ENCODE data around the gene GLB1L. TPM values are rescaled to one million over a fixed set of nuclear protein-coding genes. Genes with fewer than 3 reads are reported as not detected.

GLB1L gene
- total RNA-seq, 1 experiment from 2014 or later = 6.1 TPM

DNA sequence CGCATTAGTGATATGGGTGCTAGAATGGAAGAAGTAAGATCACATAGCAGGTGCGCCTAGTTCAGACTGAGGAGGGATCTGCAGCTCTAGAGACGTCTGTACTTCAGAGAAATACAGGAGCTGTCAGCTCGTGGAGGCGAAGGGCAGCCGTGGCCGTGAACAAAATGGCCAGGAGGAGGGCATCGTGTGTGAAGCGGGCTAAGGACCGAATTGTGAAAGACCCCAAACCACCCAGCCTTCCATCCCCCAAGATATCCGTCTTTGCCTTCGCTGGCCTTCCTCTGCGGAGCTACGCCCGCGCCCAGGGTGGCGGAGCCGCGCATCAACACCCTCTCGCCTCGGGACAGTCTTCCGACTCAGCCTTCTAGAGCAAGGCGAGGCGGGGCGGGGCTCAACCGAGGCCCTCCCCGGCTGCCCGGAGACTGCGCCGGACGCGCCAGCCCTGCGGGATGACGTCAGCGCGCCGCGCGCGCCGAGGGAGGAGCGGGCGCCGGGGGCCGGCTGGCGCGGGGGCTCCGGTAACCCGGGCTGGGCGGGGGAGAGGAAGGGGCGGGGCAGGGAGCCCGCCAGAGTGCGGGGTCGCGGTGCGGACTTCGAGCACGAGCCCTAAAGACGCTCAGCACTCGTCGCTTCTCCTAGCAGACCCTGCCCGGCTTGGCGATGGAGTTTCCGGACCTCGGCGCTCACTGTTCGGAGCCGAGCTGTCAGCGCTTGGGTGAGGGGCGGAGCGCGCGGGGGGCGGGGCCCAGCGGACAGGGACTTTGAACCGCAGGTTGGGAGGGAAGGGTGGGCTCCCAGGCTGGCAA is 38.7 kb downstream of the GLB1L start, which contains the start of gene ZFAND2B (continued):
- TF ChIP-seq ETV6 (CRISPR knock-in tag; IDR thresholded peaks at IDR 0.05) = peak; percentile 37
- no peak for TF ChIP-seq TCF7 (CRISPR knock-in tag; IDR thresholded peaks at IDR 0.05; ENCODE audit: low read depth)
- TF ChIP-seq, protein P1, sequence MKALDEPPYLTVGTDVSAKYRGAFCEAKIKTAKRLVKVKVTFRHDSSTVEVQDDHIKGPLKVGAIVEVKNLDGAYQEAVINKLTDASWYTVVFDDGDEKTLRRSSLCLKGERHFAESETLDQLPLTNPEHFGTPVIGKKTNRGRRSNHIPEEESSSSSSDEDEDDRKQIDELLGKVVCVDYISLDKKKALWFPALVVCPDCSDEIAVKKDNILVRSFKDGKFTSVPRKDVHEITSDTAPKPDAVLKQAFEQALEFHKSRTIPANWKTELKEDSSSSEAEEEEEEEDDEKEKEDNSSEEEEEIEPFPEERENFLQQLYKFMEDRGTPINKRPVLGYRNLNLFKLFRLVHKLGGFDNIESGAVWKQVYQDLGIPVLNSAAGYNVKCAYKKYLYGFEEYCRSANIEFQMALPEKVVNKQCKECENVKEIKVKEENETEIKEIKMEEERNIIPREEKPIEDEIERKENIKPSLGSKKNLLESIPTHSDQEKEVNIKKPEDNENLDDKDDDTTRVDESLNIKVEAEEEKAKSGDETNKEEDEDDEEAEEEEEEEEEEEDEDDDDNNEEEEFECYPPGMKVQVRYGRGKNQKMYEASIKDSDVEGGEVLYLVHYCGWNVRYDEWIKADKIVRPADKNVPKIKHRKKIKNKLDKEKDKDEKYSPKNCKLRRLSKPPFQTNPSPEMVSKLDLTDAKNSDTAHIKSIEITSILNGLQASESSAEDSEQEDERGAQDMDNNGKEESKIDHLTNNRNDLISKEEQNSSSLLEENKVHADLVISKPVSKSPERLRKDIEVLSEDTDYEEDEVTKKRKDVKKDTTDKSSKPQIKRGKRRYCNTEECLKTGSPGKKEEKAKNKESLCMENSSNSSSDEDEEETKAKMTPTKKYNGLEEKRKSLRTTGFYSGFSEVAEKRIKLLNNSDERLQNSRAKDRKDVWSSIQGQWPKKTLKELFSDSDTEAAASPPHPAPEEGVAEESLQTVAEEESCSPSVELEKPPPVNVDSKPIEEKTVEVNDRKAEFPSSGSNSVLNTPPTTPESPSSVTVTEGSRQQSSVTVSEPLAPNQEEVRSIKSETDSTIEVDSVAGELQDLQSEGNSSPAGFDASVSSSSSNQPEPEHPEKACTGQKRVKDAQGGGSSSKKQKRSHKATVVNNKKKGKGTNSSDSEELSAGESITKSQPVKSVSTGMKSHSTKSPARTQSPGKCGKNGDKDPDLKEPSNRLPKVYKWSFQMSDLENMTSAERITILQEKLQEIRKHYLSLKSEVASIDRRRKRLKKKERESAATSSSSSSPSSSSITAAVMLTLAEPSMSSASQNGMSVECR (CRISPR knock-in tag; IDR thresholded peaks at IDR 0.05; ENCODE audit: borderline replicate concordance) = 0 out of 2 replicates have a peak, but pooled peaks have one; percentile 80
- no peak for TF ChIP-seq CREB1 (CRISPR knock-in tag; IDR thresholded peaks at IDR 0.05)
- TF ChIP-seq, protein P2, sequence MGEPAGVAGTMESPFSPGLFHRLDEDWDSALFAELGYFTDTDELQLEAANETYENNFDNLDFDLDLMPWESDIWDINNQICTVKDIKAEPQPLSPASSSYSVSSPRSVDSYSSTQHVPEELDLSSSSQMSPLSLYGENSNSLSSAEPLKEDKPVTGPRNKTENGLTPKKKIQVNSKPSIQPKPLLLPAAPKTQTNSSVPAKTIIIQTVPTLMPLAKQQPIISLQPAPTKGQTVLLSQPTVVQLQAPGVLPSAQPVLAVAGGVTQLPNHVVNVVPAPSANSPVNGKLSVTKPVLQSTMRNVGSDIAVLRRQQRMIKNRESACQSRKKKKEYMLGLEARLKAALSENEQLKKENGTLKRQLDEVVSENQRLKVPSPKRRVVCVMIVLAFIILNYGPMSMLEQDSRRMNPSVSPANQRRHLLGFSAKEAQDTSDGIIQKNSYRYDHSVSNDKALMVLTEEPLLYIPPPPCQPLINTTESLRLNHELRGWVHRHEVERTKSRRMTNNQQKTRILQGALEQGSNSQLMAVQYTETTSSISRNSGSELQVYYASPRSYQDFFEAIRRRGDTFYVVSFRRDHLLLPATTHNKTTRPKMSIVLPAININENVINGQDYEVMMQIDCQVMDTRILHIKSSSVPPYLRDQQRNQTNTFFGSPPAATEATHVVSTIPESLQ (CRISPR knock-in tag; IDR thresholded peaks at IDR 0.05) = no peak
- TF ChIP-seq FOXK1 (CRISPR knock-in tag; IDR thresholded peaks at IDR 0.05) = peak; percentile 70
- TF ChIP-seq, protein P3, sequence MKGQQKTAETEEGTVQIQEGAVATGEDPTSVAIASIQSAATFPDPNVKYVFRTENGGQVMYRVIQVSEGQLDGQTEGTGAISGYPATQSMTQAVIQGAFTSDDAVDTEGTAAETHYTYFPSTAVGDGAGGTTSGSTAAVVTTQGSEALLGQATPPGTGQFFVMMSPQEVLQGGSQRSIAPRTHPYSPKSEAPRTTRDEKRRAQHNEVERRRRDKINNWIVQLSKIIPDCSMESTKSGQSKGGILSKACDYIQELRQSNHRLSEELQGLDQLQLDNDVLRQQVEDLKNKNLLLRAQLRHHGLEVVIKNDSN (CRISPR knock-in tag; IDR thresholded peaks at IDR 0.05) = no peak
- TF ChIP-seq, protein P4, sequence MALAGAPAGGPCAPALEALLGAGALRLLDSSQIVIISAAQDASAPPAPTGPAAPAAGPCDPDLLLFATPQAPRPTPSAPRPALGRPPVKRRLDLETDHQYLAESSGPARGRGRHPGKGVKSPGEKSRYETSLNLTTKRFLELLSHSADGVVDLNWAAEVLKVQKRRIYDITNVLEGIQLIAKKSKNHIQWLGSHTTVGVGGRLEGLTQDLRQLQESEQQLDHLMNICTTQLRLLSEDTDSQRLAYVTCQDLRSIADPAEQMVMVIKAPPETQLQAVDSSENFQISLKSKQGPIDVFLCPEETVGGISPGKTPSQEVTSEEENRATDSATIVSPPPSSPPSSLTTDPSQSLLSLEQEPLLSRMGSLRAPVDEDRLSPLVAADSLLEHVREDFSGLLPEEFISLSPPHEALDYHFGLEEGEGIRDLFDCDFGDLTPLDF (CRISPR knock-in tag; IDR thresholded peaks at IDR 0.05) = no peak
- TF ChIP-seq, protein P5, sequence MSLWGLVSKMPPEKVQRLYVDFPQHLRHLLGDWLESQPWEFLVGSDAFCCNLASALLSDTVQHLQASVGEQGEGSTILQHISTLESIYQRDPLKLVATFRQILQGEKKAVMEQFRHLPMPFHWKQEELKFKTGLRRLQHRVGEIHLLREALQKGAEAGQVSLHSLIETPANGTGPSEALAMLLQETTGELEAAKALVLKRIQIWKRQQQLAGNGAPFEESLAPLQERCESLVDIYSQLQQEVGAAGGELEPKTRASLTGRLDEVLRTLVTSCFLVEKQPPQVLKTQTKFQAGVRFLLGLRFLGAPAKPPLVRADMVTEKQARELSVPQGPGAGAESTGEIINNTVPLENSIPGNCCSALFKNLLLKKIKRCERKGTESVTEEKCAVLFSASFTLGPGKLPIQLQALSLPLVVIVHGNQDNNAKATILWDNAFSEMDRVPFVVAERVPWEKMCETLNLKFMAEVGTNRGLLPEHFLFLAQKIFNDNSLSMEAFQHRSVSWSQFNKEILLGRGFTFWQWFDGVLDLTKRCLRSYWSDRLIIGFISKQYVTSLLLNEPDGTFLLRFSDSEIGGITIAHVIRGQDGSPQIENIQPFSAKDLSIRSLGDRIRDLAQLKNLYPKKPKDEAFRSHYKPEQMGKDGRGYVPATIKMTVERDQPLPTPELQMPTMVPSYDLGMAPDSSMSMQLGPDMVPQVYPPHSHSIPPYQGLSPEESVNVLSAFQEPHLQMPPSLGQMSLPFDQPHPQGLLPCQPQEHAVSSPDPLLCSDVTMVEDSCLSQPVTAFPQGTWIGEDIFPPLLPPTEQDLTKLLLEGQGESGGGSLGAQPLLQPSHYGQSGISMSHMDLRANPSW (CRISPR knock-in tag; conservative IDR thresholded peaks at IDR 0.05; ENCODE audit: low read depth) = no peak
- TF ChIP-seq, protein P6, sequence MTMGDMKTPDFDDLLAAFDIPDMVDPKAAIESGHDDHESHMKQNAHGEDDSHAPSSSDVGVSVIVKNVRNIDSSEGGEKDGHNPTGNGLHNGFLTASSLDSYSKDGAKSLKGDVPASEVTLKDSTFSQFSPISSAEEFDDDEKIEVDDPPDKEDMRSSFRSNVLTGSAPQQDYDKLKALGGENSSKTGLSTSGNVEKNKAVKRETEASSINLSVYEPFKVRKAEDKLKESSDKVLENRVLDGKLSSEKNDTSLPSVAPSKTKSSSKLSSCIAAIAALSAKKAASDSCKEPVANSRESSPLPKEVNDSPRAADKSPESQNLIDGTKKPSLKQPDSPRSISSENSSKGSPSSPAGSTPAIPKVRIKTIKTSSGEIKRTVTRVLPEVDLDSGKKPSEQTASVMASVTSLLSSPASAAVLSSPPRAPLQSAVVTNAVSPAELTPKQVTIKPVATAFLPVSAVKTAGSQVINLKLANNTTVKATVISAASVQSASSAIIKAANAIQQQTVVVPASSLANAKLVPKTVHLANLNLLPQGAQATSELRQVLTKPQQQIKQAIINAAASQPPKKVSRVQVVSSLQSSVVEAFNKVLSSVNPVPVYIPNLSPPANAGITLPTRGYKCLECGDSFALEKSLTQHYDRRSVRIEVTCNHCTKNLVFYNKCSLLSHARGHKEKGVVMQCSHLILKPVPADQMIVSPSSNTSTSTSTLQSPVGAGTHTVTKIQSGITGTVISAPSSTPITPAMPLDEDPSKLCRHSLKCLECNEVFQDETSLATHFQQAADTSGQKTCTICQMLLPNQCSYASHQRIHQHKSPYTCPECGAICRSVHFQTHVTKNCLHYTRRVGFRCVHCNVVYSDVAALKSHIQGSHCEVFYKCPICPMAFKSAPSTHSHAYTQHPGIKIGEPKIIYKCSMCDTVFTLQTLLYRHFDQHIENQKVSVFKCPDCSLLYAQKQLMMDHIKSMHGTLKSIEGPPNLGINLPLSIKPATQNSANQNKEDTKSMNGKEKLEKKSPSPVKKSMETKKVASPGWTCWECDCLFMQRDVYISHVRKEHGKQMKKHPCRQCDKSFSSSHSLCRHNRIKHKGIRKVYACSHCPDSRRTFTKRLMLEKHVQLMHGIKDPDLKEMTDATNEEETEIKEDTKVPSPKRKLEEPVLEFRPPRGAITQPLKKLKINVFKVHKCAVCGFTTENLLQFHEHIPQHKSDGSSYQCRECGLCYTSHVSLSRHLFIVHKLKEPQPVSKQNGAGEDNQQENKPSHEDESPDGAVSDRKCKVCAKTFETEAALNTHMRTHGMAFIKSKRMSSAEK (CRISPR knock-in tag; IDR thresholded peaks at IDR 0.05; ENCODE audit: borderline replicate concordance) = no peak
- TF ChIP-seq FOXP1 (CRISPR knock-in tag; IDR thresholded peaks at IDR 0.05; ENCODE audit: borderline replicate concordance) = peak; percentile 52; the same call in 1 of the 2 replicates
- no peak for TF ChIP-seq RORB (CRISPR knock-in tag; IDR thresholded peaks at IDR 0.05)
- TF ChIP-seq, protein P7, sequence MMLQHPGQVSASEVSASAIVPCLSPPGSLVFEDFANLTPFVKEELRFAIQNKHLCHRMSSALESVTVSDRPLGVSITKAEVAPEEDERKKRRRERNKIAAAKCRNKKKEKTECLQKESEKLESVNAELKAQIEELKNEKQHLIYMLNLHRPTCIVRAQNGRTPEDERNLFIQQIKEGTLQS (CRISPR knock-in tag; conservative IDR thresholded peaks at IDR 0.05) = no peak
- TF ChIP-seq, protein P8, sequence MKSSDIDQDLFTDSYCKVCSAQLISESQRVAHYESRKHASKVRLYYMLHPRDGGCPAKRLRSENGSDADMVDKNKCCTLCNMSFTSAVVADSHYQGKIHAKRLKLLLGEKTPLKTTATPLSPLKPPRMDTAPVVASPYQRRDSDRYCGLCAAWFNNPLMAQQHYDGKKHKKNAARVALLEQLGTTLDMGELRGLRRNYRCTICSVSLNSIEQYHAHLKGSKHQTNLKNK (CRISPR knock-in tag; IDR thresholded peaks at IDR 0.05) = no peak
- no peak for TF ChIP-seq HMGA2 (CRISPR knock-in tag; IDR thresholded peaks at IDR 0.05)
- TF ChIP-seq ZNF232 (CRISPR knock-in tag; IDR thresholded peaks at IDR 0.05) = peak; percentile 39; the same call in 1 of the 2 replicates
- TF ChIP-seq KAT7 (CRISPR knock-in tag; IDR thresholded peaks at IDR 0.05; ENCODE audit: borderline replicate concordance) = no peak
- 0 out of 2 replicates have a peak, but pooled peaks have one; percentile 15 for TF ChIP-seq ZBTB21 (CRISPR knock-in tag; IDR thresholded peaks at IDR 0.05; ENCODE audit: borderline replicate concordance)
- TF ChIP-seq, protein P9, sequence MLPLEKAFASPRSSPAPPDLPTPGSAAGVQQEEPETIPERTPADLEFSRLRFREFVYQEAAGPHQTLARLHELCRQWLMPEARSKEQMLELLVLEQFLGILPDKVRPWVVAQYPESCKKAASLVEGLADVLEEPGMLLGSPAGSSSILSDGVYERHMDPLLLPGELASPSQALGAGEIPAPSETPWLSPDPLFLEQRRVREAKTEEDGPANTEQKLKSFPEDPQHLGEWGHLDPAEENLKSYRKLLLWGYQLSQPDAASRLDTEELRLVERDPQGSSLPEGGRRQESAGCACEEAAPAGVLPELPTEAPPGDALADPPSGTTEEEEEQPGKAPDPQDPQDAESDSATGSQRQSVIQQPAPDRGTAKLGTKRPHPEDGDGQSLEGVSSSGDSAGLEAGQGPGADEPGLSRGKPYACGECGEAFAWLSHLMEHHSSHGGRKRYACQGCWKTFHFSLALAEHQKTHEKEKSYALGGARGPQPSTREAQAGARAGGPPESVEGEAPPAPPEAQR (CRISPR knock-in tag; IDR thresholded peaks at IDR 0.05) = no peak

All from WTC11 (cell line).